Heart left ventricle (tissue), 16 donors: Measurements from ENCODE around the gene COA1. TPM values are rescaled to one million over a fixed set of nuclear protein-coding genes. Genes with fewer than 3 reads are reported as not detected.

ENCODE experiments used
- ATAC-seq, 4 donors: fragments of 200-7000 bp; cut with Tn5 transposase; one replicate each; pipeline ENCODE4 v1.9.1; 2020 to 2022; ENCODE audit warnings: moderate library complexity in 4 of 4, mild to moderate bottlenecking in 3 of 4, moderate number of reproducible peaks in 1 of 4
- DNase-seq, 5 donors: peaks; one replicate each; pipeline ENCODE4 v3.0.0-alpha.2; 2020
- H3K27ac ChIP-seq, 12 donors: fragments of 200-600 bp; sonication (generic) in 4 of 12; one replicate each; pipeline versions ENCODE4 v1.5.0 to v1.8.0; 2016 to 2022; ENCODE audit warnings: mild to moderate bottlenecking in 2 of 12
- H3K27me3 ChIP-seq, 9 donors: fragments of 200-600 bp; sonication (generic) in 2 of 9; one replicate each; pipeline versions ENCODE4 v1.5.1 to v1.8.0; 2016 to 2022; ENCODE audit warnings: mild to moderate bottlenecking in 3 of 9
- H3K36me3 ChIP-seq, 9 donors: fragments of 200-600 bp; sonication (generic) in 2 of 9; one replicate each; pipeline versions ENCODE4 v1.5.0 to v1.8.0; 2018 to 2022; ENCODE audit warnings: mild to moderate bottlenecking in 2 of 9
- H3K4me1 ChIP-seq, 12 donors: fragments of 200-600 bp; sonication (generic) in 4 of 12; one replicate each; pipeline versions ENCODE4 v1.5.0 to v1.8.0; 2016 to 2022; ENCODE audit warnings: mild to moderate bottlenecking in 3 of 12
- H3K4me3 ChIP-seq, 12 donors: fragments of 200-600 bp; sonication (generic) in 4 of 12; one replicate each; pipeline versions ENCODE4 v1.5.0 to v1.8.0; 2017 to 2022; ENCODE audit warnings: mild to moderate bottlenecking in 9 of 12, moderate library complexity in 4 of 12
- H3K9me3 ChIP-seq, 12 donors: fragments of 200-600 bp; sonication (generic) in 4 of 12; one replicate each; pipeline versions ENCODE4 v1.5.0 to v1.8.0; 2016 to 2022; ENCODE audit warnings: mild to moderate bottlenecking in 1 of 12
- CTCF ChIP-seq, 12 donors: fragments of 200-600 bp; sonication (generic) in 4 of 12; IDR thresholded peaks; one replicate each; pipeline versions ENCODE4 v1.5.0 to v1.8.0; 2018 to 2022; ENCODE audit warnings: antibody characterized with exemption in 12 of 12, mild to moderate bottlenecking in 5 of 12
- POLR2A ChIP-seq, 2 donors: fragments of 450-650 bp; IDR thresholded peaks; one replicate each; pipeline ENCODE4 v1.6.1; 2017; ENCODE audit warnings: antibody characterized with exemption in 2 of 2, mild to moderate bottlenecking in 2 of 2, moderate library complexity in 2 of 2
- WGBS, 4 donors: extraction: QIAGEN DNeasy Blood & Tissue Kit in 2 of 4; methylation state at CpG; one replicate each; pipeline versions ENCODE4 v1.1.5 to v1.1.7; 2013 to 2018; 5-methylcytosine and 5-hydroxymethylcytosine counted together
- intact Hi-C, 10 donors: fragments of 100-400 bp; cut with DNase I; formaldehyde crosslinking; loops; one replicate each; pipeline versions ENCODE4 v1.11.1 to v1.14.2; 2022
- polyA plus RNA-seq, 2 donors: library from polyadenylated mRNA; stranded (reverse); fragments of 200-250 nt; gene quantifications; one replicate each; pipeline ENCODE4 v1.2.3, GENCODE V29; 2013
- total RNA-seq, 9 donors: library from RNA; depleted of rRNA in 2 of 9; stranded (reverse); fragments of >200 nt in 2 of 9; fragmentation: NEBNext Ultra II Directional in 3 of 9; extraction: Animal tissue kit (Norgen Biotek cat#: 25700) in 3 of 9; gene quantifications; one replicate each; pipeline versions ENCODE4 v1.1.0 to v1.2.4, GENCODE V29; 2016 to 2023
- donor health status: ischemic (EF 13 %, LVEDD 7.1; RV severe dilation, severe dysfunction).
- donor health status: healthy with polysubstance abuse.
- donor health status: DM: no; HTN: yes; CAD: no.
- donor health status: DM: no; HTN: no; CAD: no.
- donor health status: ischemic (EF 25% LVEDD 6.9; RV normal size, moderate dysfunction).
- donor health status: ischemic (EF 25% LVEDD 5.7; RV mildly dilated, moderate dysfunction).
- donor health status: healthy.
- donor health status: DM: yes; HTN: yes; CAD: no.
- donor health status: ischemic (EF 35%, LVEDD 5.7; RV mildly dilated, moderate dysfunction).
- donor health status: nonischemic (EF 11% LVEDD 7.7; RV severe dilation, severe dysfunction).
- donor health status: DM: yes; HTN: yes; CAD: no.
- donor health status: PGD.
- donor health status: ischemic (EF 29% LVEDD 5.4; RV normal size, mild dysfunction).
- donor health status: nonischemic (EF 23%, LVEDD 6.1; RV moderate dilation, normal function).

COA1 gene
- total and polyA plus RNA-seq, 11 donors: 57.5 to 81.2 (median 68.6) TPM

- Histone ChIP-seq H3K4me3 (no peak overlapping the region), H3K9me3 (no peaks in the 10 kb centered on the region), H3K36me3 (peaks cover 0 to 22% (median 13%) of the 10 kb centered on the region in 9 donors), H3K27me3 (no peaks in the 10 kb centered on the region), H3K4me1 (peaks cover 0 to 48% (median 0%) of the 10 kb centered on the region in 12 donors), H3K27ac (no peak overlapping the region)
- ATAC-seq: no peak
- no peak for DNase-seq
- WGBS, 4 donors: 80 to 89% (median 86%) methylated on average over 9 of the region's 9 CpGs
- TF ChIP-seq POLR2A (IDR thresholded peaks at IDR 0.05) (no peak), CTCF (IDR thresholded peaks at IDR 0.05) (no peak)
- intact Hi-C loops: no loop called here
Observed at GRCh38 chr7:43768201-43768886, 39.0 kb upstream of the COA1 start.

DNA sequence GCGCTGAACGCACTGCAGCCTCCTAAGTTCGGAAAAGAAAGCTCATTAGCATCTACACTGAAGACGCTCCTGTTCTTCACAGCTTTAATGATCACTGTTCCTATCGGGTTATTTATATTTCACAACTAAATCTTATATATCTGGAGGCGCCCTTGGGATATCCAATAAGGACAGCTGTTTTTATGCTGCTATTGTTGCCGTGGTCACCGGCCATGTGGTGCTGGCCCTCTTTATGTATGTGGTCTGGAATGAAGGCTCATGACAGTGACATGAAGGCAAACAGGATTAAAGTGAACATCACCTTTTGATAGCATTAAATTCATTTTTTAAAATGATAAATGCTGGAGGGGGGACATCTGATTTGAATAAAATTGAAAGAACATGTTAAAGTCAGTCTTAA is 38.0 kb upstream of the COA1 start:
- Histone ChIP-seq H3K9me3 (no peaks in the 10 kb centered on the region), H3K4me3 (no peak overlapping the region), H3K4me1 (peaks cover 0 to 59% (median 0%) of the 10 kb centered on the region in 12 donors), H3K27ac (no peak overlapping the region), H3K27me3 (no peaks in the 10 kb centered on the region), H3K36me3 (peaks cover 0 to 13% (median 10%) of the 10 kb centered on the region in 9 donors)
- 86 to 89% (median 87%) methylated on average over 8 of the region's 8 CpGs for WGBS, 4 donors
- DNase-seq (no peak), ATAC-seq (no peak)
- intact Hi-C loops: no loop called here
- TF ChIP-seq POLR2A (IDR thresholded peaks at IDR 0.05) (no peak), CTCF (IDR thresholded peaks at IDR 0.05) (no peak)

DNA sequence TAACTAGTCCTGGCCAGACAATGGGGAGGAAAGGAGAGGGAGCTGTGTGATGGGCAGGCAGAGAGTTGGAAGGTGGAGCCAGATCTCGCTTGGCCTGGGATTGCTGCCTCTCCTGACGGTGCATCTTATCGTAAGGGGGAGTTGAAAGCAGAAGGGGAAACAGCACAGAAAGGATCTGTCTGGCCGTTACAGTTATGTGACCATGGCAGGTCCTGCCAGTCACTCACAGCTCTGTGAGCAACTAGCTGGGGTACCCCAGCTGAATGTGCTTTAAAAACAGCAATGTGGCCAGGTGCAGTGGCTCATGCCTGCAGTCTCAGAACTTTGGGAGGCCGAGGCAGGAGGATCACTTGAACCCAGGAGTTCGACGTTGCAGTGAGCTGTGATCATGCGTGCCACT is 37.2 kb upstream of the COA1 start:
- H3K27ac ChIP-seq: no peak overlapping the region
- intact Hi-C loops: no loop called here
- DNase-seq (no peak), ATAC-seq (no peak)
- H3K27me3 ChIP-seq: no peaks in the 10 kb centered on the region
- H3K4me3 ChIP-seq: no peak overlapping the region
- no peaks in the 10 kb centered on the region for H3K9me3 ChIP-seq
- 67 to 79% (median 73%) methylated on average over 8 of the region's 8 CpGs for WGBS, 4 donors
- peaks cover 0 to 66% (median 0%) of the 10 kb centered on the region in 12 donors for H3K4me1 ChIP-seq
- H3K36me3 ChIP-seq: peaks cover 0 to 7% (median 2%) of the 10 kb centered on the region in 9 donors
- TF ChIP-seq CTCF (IDR thresholded peaks at IDR 0.05) (no peak), POLR2A (IDR thresholded peaks at IDR 0.05) (no peak)

GRCh38 chr7:43764807-43765491 is 35.6 kb upstream of the COA1 start:
- Histone ChIP-seq H3K36me3 (no peaks in the 10 kb centered on the region), H3K27ac (peak overlapping the region in 2 of 12 donors; percentile 6 to 72), H3K4me1 (peaks cover 0 to 80% (median 0%) of the 10 kb centered on the region in 12 donors), H3K27me3 (no peaks in the 10 kb centered on the region), H3K4me3 (no peak overlapping the region), H3K9me3 (no peaks in the 10 kb centered on the region)
- no peak for ATAC-seq
- DNase-seq: no peak
- intact Hi-C loops: no loop called here
- WGBS, 4 donors: 80 to 89% (median 86%) methylated on average over 10 of the region's 10 CpGs
- no peak for TF ChIP-seq POLR2A (IDR thresholded peaks at IDR 0.05)
- no peak for TF ChIP-seq CTCF (IDR thresholded peaks at IDR 0.05)
